WI38 (cell line): ENCODE results near the gene ABR.

Source experiments
- H3K4me3 ChIP-seq: 2 replicates; pipeline ENCODE4 v1.5.1; 2011; ENCODE audit warnings: low read depth, mild to moderate bottlenecking, control low read depth, low read length
- CTCF ChIP-seq: IDR thresholded peaks from 2 replicates; pipeline ENCODE4 v1.5.1; 2012; ENCODE audit warnings: low read depth, mild to moderate bottlenecking, control low read depth, low read length

Gene ABR

GRCh38 chr17:1180958-1181752 is 1.4 kb upstream of the ABR start:
- no peak for TF ChIP-seq CTCF
- no peak overlapping the region for H3K4me3 ChIP-seq

- H3K4me3 ChIP-seq: peak overlapping the region; percentile 68
- no peak for TF ChIP-seq CTCF
Measured at GRCh38 chr17:1179112-1179817, 516 bp downstream of the ABR start.

- no peak for TF ChIP-seq CTCF
- no peak overlapping the region for H3K4me3 ChIP-seq
Measured at GRCh38 chr17:1177016-1177700, 2.6 kb downstream of the ABR start.

- TF ChIP-seq CTCF: no peak
- no peak overlapping the region for H3K4me3 ChIP-seq
Measured at GRCh38 chr17:1174263-1174880, 5.4 kb downstream of the ABR start.

GRCh38 chr17:1173432-1174262 is 6.1 kb downstream of the ABR start:
- no peak for TF ChIP-seq CTCF

GRCh38 chr17:1171953-1172352 is 7.8 kb downstream of the ABR start:
- H3K4me3 ChIP-seq: no peak overlapping the region
- no peak for TF ChIP-seq CTCF

More at GRCh38 chr17:1173432-1174262, 6.1 kb downstream of the ABR start:
- H3K4me3 ChIP-seq: no peak overlapping the region
